Activated B cell treated with CpG ODN at 0.5 μM for 24 hours (primary cell): Measurements from ENCODE around the gene PDE1C. TPM values are rescaled to one million over a fixed set of nuclear protein-coding genes. Genes with fewer than 3 reads are reported as not detected.

Source experiments
- ATAC-seq: fragments of 200-7000 bp; cut with Tn5 transposase; one replicate; pipeline ENCODE4 v1.10.0; 2021; ENCODE audit warnings: low read depth, mild to moderate bottlenecking, moderate library complexity
- CTCF ChIA-PET: fragments of 350-600 bp; sonication (Branson Sonifier 250); formaldehyde crosslinking; loops from one replicate; lab custom pipeline; 2021; ENCODE audit warnings: antibody characterized with exemption; lab: Charles Lee
- POLR2A ChIA-PET: fragments of 350-600 bp; sonication (Branson Sonifier 250); formaldehyde crosslinking; loops from one replicate; lab custom pipeline; 2021; ENCODE audit warnings: antibody characterized with exemption; lab: Charles Lee
- DNase-seq: peaks from one replicate; pipeline ENCODE4 v3.0.0; 2022
- H3K27ac Mint-ChIP-seq: one replicate; pipeline ENCODE4 v1.8.0; 2020; ENCODE audit warnings: mixed read lengths
- H3K27me3 Mint-ChIP-seq: one replicate; pipeline ENCODE4 v1.8.0; 2021; ENCODE audit warnings: mixed read lengths
- H3K36me3 Mint-ChIP-seq: one replicate; pipeline ENCODE4 v1.8.0; 2021; ENCODE audit warnings: low read depth, mixed read lengths
- H3K4me1 Mint-ChIP-seq: one replicate; pipeline ENCODE4 v1.8.0; 2021; ENCODE audit warnings: mixed read lengths
- H3K4me3 Mint-ChIP-seq: one replicate; pipeline ENCODE4 v1.8.0; 2020; ENCODE audit warnings: mild to moderate bottlenecking, mixed read lengths
- H3K9me3 Mint-ChIP-seq: one replicate; pipeline ENCODE4 v1.8.0; 2020; ENCODE audit warnings: mixed read lengths
- CTCF ChIP-seq: fragments of 200-600 bp; IDR thresholded peaks from one replicate; pipeline ENCODE4 v1.8.0; 2022; ENCODE audit warnings: antibody characterized with exemption, mild to moderate bottlenecking
- intact Hi-C: fragments of 100-400 bp; cut with micrococcal nuclease; formaldehyde crosslinking; loops from one replicate; pipeline ENCODE4 v1.15.1; 2024
- total RNA-seq: library from RNA; stranded (reverse); gene quantifications from 2 replicates; pipeline ENCODE4 v1.2.3, GENCODE V29; 2022

Gene PDE1C
- total RNA-seq, 1 donor from 2014 or later: not detected

DNA sequence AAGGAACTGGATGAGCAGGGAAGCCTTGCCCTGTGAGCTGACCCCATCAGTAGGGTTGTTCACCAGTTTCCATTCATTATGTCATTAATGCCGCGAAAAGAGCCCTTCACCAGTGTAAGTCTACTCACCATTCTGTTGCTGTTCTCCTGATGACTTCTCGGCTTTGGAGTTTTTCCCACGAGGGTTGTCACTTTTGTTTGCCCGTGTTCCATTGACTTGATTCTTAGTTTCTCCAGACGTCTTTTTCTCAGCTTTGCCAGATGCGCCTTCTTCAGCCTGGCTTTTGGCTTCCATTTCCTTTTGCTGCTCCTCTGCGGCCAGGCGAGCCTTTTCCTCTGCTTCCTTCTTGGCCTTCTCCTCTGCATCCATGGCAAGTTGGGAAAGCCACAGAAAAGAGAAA, 254.4 kb downstream of the PDE1C start:
- Mint-ChIP-seq H3K27me3 (no peaks in the 10 kb centered on the region), H3K27ac (no peak overlapping the region), H3K36me3 (no peaks in the 10 kb centered on the region), H3K4me3 (no peak overlapping the region), H3K9me3 (no peaks in the 10 kb centered on the region), H3K4me1 (peaks cover 4% of the 10 kb centered on the region)
- no peak for ATAC-seq
- DNase-seq: no peak
- intact Hi-C loops: no loop called here
- ChIA-PET CTCF (no interaction called here), POLR2A (no interaction called here)
- no peak for TF ChIP-seq CTCF

GRCh38 chr7:31814187-31814586, 256.0 kb downstream of the PDE1C start:
- DNase-seq (no peak), ATAC-seq (no peak)
- H3K27me3 Mint-ChIP-seq: no peaks in the 10 kb centered on the region
- H3K36me3 Mint-ChIP-seq: no peaks in the 10 kb centered on the region
- H3K4me1 Mint-ChIP-seq: peaks cover 4% of the 10 kb centered on the region
- H3K27ac Mint-ChIP-seq: no peak overlapping the region
- H3K9me3 Mint-ChIP-seq: no peaks in the 10 kb centered on the region
- TF ChIP-seq CTCF: no peak
- no peak overlapping the region for H3K4me3 Mint-ChIP-seq
- intact Hi-C loops: no loop called here
- POLR2A ChIA-PET: interaction anchor here (0.6 kb wide), 1 partner anchor 175 kb away, joined by 6 read pairs; no protein-coding TSS in a partner anchor
- CTCF ChIA-PET: no interaction called here

DNA sequence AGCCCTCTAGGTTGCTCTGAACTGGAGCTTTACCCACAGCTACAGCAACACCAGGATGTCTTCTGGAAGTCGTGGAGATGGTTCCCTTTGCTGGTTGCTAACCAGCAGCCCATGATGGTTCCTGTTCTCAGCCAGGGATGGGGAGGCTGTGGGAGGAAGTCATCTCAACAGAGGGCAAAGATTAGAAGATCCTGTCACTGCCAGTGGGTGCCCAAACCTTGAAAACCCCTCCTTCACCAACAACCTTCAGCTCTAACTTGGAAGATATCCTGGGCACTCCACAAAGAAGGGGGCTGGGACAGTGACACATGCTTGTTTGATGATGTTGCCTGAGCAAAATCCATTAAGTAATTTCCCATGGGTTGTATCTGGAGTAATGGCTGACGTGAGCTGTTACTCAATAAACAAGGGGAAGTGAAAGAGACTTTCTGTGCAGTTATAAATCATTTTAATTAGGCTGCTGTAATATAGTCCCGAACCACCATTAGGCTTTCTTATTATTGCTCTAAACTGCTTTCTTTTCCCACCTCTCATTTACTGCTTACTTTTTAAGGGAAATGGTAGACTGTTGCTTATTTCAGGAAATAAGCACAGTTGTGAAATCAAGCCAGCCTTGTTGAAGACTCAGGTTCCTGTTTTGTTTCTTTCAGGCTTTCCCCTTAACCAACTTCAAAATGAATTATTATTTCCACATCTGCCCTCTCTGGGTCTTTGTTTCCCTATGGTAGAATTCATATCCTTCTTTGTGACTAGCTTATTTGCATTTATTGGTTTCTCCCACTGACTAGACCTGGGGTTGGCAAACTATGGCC, 258.4 kb downstream of the PDE1C start:
- DNase-seq: no peak
- Mint-ChIP-seq H3K4me3 (no peak overlapping the region), H3K9me3 (no peaks in the 10 kb centered on the region), H3K4me1 (peaks cover 4% of the 10 kb centered on the region), H3K27me3 (no peaks in the 10 kb centered on the region), H3K27ac (no peak overlapping the region), H3K36me3 (no peaks in the 10 kb centered on the region)
- ChIA-PET CTCF (no interaction called here), POLR2A (no interaction called here)
- intact Hi-C loops: no loop called here
- TF ChIP-seq CTCF: no peak
- no peak for ATAC-seq

GRCh38 chr7:31805209-31805818, 264.9 kb downstream of the PDE1C start:
- no peak overlapping the region for H3K27ac Mint-ChIP-seq
- ATAC-seq (no peak), DNase-seq (no peak)
- ChIA-PET POLR2A (no interaction called here), CTCF (no interaction called here)
- H3K4me1 Mint-ChIP-seq: no peaks in the 10 kb centered on the region
- H3K4me3 Mint-ChIP-seq: no peak overlapping the region
- intact Hi-C loops: no loop called here
- no peak for TF ChIP-seq CTCF
- no peaks in the 10 kb centered on the region for H3K9me3 Mint-ChIP-seq
- H3K27me3 Mint-ChIP-seq: no peaks in the 10 kb centered on the region
- no peaks in the 10 kb centered on the region for H3K36me3 Mint-ChIP-seq

- ChIA-PET CTCF (no interaction called here), POLR2A (no interaction called here)
- H3K9me3 Mint-ChIP-seq: no peaks in the 10 kb centered on the region
- no peaks in the 10 kb centered on the region for H3K36me3 Mint-ChIP-seq
- TF ChIP-seq CTCF: no peak
- H3K27ac Mint-ChIP-seq: no peak overlapping the region
- intact Hi-C loops: no loop called here
- DNase-seq (no peak), ATAC-seq (no peak)
- H3K4me1 Mint-ChIP-seq: no peaks in the 10 kb centered on the region
- no peak overlapping the region for H3K4me3 Mint-ChIP-seq
- peaks cover 2% of the 10 kb centered on the region for H3K27me3 Mint-ChIP-seq
These were observed 273.8 kb downstream of the PDE1C start for GRCh38 chr7:31796375-31796774.
